OCI-LY3 (cell line): ENCODE data around the gene USP7.

Experiments used
- EZH2phosphoT487 ChIP-seq: fragments of 200-600 bp; shearing (Covaris generic); IDR thresholded peaks from 2 replicates; pipeline ENCODE4 v1.6.1; 2018; ENCODE audit warnings: antibody characterized with exemption, mixed run types, low read depth
- TF ChIP-seq, protein P1 (sequence below): fragments of 200-600, 300-600 bp; sonication (generic); IDR thresholded peaks from 2 replicates; pipeline ENCODE4 v1.5.1; 2014; ENCODE audit warnings: antibody characterized with exemption, low read length, low read depth

GRCh38 chr16:8919089-8919933 is 44.4 kb downstream of the USP7 start:
- TF ChIP-seq EZH2phosphoT487 = no peak
- TF ChIP-seq, protein P1, sequence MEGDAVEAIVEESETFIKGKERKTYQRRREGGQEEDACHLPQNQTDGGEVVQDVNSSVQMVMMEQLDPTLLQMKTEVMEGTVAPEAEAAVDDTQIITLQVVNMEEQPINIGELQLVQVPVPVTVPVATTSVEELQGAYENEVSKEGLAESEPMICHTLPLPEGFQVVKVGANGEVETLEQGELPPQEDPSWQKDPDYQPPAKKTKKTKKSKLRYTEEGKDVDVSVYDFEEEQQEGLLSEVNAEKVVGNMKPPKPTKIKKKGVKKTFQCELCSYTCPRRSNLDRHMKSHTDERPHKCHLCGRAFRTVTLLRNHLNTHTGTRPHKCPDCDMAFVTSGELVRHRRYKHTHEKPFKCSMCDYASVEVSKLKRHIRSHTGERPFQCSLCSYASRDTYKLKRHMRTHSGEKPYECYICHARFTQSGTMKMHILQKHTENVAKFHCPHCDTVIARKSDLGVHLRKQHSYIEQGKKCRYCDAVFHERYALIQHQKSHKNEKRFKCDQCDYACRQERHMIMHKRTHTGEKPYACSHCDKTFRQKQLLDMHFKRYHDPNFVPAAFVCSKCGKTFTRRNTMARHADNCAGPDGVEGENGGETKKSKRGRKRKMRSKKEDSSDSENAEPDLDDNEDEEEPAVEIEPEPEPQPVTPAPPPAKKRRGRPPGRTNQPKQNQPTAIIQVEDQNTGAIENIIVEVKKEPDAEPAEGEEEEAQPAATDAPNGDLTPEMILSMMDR = no peak
